GM19023 (cell line): ENCODE data around the gene PARD3B.
A peak's percentile ranks its signal among the peaks of the same experiment; 100 is the strongest.

Source experiments
- ATAC-seq: cut with Tn5 transposase; IDR thresholded peaks from one replicate; pipeline ENCODE4 v1.9.1; 2021; ENCODE audit warnings: mild to moderate bottlenecking, moderate library complexity; ENCODE audit not compliant: unreplicated experiment

The PARD3B gene

DNA sequence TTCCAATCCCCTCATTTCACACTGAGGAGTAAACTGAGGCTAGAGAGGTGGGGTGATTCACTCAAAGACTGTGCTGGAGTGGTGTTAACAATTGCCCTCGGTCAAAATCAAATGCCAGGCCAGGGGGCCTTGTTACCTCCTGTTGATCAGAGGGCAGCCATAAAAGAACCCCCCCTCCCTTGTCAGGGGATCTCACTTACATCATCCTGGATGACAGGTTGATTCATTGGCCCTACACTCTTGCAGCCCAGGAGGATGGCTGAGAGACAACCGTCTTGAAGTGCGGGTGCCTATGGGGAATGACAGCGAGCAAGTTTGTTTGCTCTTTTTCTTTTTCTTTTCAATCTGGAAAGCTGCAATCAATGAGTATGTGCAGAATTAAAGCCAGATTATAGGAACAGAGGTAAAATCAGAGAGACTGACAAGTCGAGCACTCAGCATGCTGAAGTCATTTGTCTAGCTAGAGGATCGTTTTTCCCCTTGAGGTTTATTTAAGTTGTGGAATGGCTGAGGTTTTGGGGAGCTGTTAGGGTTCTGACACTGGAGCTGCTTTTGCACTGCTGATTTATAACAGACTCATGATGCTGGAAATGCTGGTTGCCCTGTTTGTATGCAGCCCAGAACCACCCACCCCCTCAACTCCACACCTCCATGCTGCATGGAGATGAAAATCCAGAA, 1110.6 kb downstream of the PARD3B start:
- ATAC-seq, result no peak

GRCh38 chr2:205656461-205656860, 1111.2 kb downstream of the PARD3B start:
- ATAC-seq, result no peak

GRCh38 chr2:205656941-205657340, 1111.7 kb downstream of the PARD3B start:
- ATAC-seq, result no peak

DNA sequence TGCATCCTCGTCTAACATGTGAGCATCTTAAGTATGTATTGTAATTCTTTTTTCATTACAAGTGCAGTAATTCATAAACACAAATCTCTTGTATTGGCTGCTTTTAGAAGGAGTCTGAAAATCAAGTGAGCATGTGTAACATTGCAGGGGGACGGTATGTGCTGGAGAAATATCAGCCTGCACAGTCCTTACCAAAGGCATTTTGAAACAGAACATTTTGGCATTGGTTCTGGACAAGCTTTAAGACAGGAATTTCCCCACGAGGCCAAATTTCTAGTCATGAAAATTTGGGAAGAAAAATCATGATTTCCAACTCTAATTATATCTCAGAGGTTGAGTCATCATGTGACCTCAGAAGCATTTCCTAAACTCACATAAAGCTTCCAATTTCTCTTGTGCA, 1112.3 kb downstream of the PARD3B start:
- no peak for ATAC-seq

- no peak for ATAC-seq
These were observed 1112.8 kb downstream of the PARD3B start for GRCh38 chr2:205658068-205658467.

DNA sequence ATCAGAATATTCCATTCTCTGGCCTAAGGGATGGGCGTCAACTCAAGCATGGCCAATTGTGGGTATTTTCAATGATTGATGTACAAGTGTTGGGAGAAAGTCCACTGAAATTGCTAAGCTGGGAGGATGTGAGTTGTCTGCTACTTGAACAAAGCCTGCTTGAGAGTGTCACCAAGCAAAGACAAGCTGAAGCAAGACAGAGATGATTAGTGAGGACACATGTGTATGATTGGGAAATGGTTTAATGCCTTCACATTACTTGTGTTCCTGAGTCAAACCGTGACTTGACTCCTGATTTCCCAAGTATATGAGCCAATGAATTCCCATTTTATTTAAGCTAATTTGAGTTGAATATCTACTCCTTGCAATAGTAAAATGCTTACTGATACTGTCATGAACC, 1113.3 kb downstream of the PARD3B start:
- no peak for ATAC-seq

- no peak for ATAC-seq
These were observed 1114.6 kb downstream of the PARD3B start for GRCh38 chr2:205659922-205660321.

GRCh38 chr2:205660521-205661124, 1115.3 kb downstream of the PARD3B start:
- ATAC-seq, result peak; percentile 74

DNA sequence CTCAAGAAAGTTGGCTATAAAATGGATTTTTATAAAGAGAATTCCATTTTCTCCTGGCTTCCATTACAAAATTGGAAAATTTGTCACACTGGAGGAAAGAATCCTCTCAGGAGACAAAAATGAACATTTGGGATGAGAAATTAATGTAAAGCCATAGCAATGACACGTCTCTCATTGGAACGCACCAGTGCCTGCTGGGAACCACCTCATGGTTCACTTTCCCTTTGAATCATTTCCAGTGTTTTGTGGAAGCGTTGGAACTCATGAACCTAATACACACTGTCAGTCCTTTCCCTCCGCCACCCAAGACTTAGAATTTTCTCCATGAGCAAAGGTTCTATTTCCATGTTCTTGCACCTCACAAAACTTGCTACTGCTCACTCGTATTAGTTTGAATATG, 1116.0 kb downstream of the PARD3B start:
- no peak for ATAC-seq

- ATAC-seq, result no peak
These were observed 1117.1 kb downstream of the PARD3B start for GRCh38 chr2:205662206-205662965.

DNA sequence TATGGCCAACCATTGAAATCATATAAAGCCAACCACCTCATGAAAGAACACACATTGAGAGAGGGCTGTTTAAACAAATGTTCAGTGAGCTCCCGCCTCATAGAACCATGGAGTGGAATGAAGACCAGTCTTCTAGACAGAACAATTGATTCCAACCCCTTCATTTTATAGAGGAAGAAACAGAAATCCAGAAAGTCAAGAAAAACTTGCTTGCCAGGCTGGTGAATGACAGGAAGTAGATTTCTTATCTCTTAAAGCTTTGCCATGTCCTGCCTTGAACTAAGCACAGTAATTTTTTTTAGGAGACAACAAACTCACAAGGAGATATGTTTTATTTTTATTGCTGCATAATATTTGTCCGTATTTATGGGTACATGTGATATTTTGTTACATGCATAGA, 1120.5 kb downstream of the PARD3B start:
- ATAC-seq, result no peak
